ENCODE measurements around the gene SMIM5. TPM values are rescaled to one million over a fixed set of nuclear protein-coding genes. Genes with fewer than 3 reads are reported as not detected.

Gene SMIM5
- total and polyA plus RNA-seq, 2 donors, result 0.94 to 7.3 TPM

GRCh38 chr17:75612906-75613626, 20.2 kb upstream of the SMIM5 start:
- H3K27me3 ChIP-seq (ENCODE audit: control insufficient read depth in 2 of 2, insufficient read depth in 1 of 2, low read length in 1 of 2), result no peaks in the 10 kb centered on the region
- H3K4me1 ChIP-seq (ENCODE audit: control insufficient read depth in 2 of 2, insufficient read depth in 2 of 2, low read length in 2 of 2), result no peaks in the 10 kb centered on the region
- peaks cover 36 to 70% of the 10 kb centered on the region in 2 donors for H3K36me3 ChIP-seq (ENCODE audit: control insufficient read depth in 2 of 2, insufficient read depth in 2 of 2, low read length in 1 of 2)
- no peak overlapping the region for H3K4me3 ChIP-seq (ENCODE audit: low read length in 2 of 2)
- WGBS, result 94% methylated on average over 27 of the region's 27 CpGs
- DNase-seq (ENCODE audit: low read depth in 6 of 9, low spot score in 9 of 9), result no peak
- H3K27ac ChIP-seq (ENCODE audit: low read depth in 1 of 2, low read length in 1 of 2), result no peak overlapping the region
- no peaks in the 10 kb centered on the region for H3K9me3 ChIP-seq (ENCODE audit: control insufficient read depth in 2 of 2, insufficient read depth in 1 of 2, low read length in 1 of 2)

- Histone ChIP-seq H3K4me1 (ENCODE audit: control insufficient read depth in 2 of 2, insufficient read depth in 2 of 2, low read length in 2 of 2) (no peaks in the 10 kb centered on the region), H3K9me3 (ENCODE audit: control insufficient read depth in 2 of 2, insufficient read depth in 1 of 2, low read length in 1 of 2) (no peaks in the 10 kb centered on the region), H3K27ac (ENCODE audit: low read depth in 1 of 2, low read length in 1 of 2) (no peak overlapping the region), H3K4me3 (ENCODE audit: low read length in 2 of 2) (no peak overlapping the region), H3K27me3 (ENCODE audit: control insufficient read depth in 2 of 2, insufficient read depth in 1 of 2, low read length in 1 of 2) (no peaks in the 10 kb centered on the region), H3K36me3 (ENCODE audit: control insufficient read depth in 2 of 2, insufficient read depth in 2 of 2, low read length in 1 of 2) (peaks cover 39 to 74% of the 10 kb centered on the region in 2 donors)
- 97% methylated on average over 12 of the region's 12 CpGs for WGBS
- no peak for DNase-seq (ENCODE audit: low read depth in 6 of 9, low spot score in 9 of 9)
Observed at GRCh38 chr17:75614006-75614405, 19.2 kb upstream of the SMIM5 start.

GRCh38 chr17:75614556-75615270, 18.5 kb upstream of the SMIM5 start:
- 96% methylated on average over 19 of the region's 19 CpGs for WGBS
- Histone ChIP-seq H3K36me3 (ENCODE audit: control insufficient read depth in 2 of 2, insufficient read depth in 2 of 2, low read length in 1 of 2) (peaks cover 44 to 82% of the 10 kb centered on the region in 2 donors), H3K4me1 (ENCODE audit: control insufficient read depth in 2 of 2, insufficient read depth in 2 of 2, low read length in 2 of 2) (no peaks in the 10 kb centered on the region), H3K27me3 (ENCODE audit: control insufficient read depth in 2 of 2, insufficient read depth in 1 of 2, low read length in 1 of 2) (no peaks in the 10 kb centered on the region), H3K9me3 (ENCODE audit: control insufficient read depth in 2 of 2, insufficient read depth in 1 of 2, low read length in 1 of 2) (no peaks in the 10 kb centered on the region), H3K4me3 (ENCODE audit: low read length in 2 of 2) (no peak overlapping the region), H3K27ac (ENCODE audit: low read depth in 1 of 2, low read length in 1 of 2) (no peak overlapping the region)
- no peak for DNase-seq (ENCODE audit: low read depth in 6 of 9, low spot score in 9 of 9)

- no peak overlapping the region for H3K4me3 ChIP-seq (ENCODE audit: low read length in 2 of 2)
- H3K4me1 ChIP-seq (ENCODE audit: control insufficient read depth in 2 of 2, insufficient read depth in 2 of 2, low read length in 2 of 2), result no peaks in the 10 kb centered on the region
- no peak overlapping the region for H3K27ac ChIP-seq (ENCODE audit: low read depth in 1 of 2, low read length in 1 of 2)
- WGBS, result 96% methylated on average over 11 of the region's 11 CpGs
- H3K27me3 ChIP-seq (ENCODE audit: control insufficient read depth in 2 of 2, insufficient read depth in 1 of 2, low read length in 1 of 2), result no peaks in the 10 kb centered on the region
- no peak for DNase-seq (ENCODE audit: low read depth in 6 of 9, low spot score in 9 of 9)
- no peaks in the 10 kb centered on the region for H3K9me3 ChIP-seq (ENCODE audit: control insufficient read depth in 2 of 2, insufficient read depth in 1 of 2, low read length in 1 of 2)
- H3K36me3 ChIP-seq (ENCODE audit: control insufficient read depth in 2 of 2, insufficient read depth in 2 of 2, low read length in 1 of 2), result peaks cover 44 to 82% of the 10 kb centered on the region in 2 donors
Observed at GRCh38 chr17:75615301-75615700, 17.9 kb upstream of the SMIM5 start.

- Histone ChIP-seq H3K4me3 (ENCODE audit: low read length in 2 of 2) (no peak overlapping the region), H3K27ac (ENCODE audit: low read depth in 1 of 2, low read length in 1 of 2) (no peak overlapping the region), H3K9me3 (ENCODE audit: control insufficient read depth in 2 of 2, insufficient read depth in 1 of 2, low read length in 1 of 2) (no peaks in the 10 kb centered on the region), H3K27me3 (ENCODE audit: control insufficient read depth in 2 of 2, insufficient read depth in 1 of 2, low read length in 1 of 2) (no peaks in the 10 kb centered on the region), H3K4me1 (ENCODE audit: control insufficient read depth in 2 of 2, insufficient read depth in 2 of 2, low read length in 2 of 2) (no peaks in the 10 kb centered on the region), H3K36me3 (ENCODE audit: control insufficient read depth in 2 of 2, insufficient read depth in 2 of 2, low read length in 1 of 2) (peaks cover 46 to 75% of the 10 kb centered on the region in 2 donors)
- 96% methylated on average over 24 of the region's 24 CpGs for WGBS
- DNase-seq (ENCODE audit: low read depth in 6 of 9, low spot score in 9 of 9), result no peak
Observed at GRCh38 chr17:75616521-75617122, 16.6 kb upstream of the SMIM5 start.

- no peaks in the 10 kb centered on the region for H3K9me3 ChIP-seq (ENCODE audit: control insufficient read depth in 2 of 2, insufficient read depth in 1 of 2, low read length in 1 of 2)
- WGBS, result 97% methylated on average over 16 of the region's 16 CpGs
Observed at GRCh38 chr17:75617218-75617617, 16.0 kb upstream of the SMIM5 start.

GRCh38 chr17:75617675-75618074, 15.6 kb upstream of the SMIM5 start:
- no peaks in the 10 kb centered on the region for H3K9me3 ChIP-seq (ENCODE audit: control insufficient read depth in 2 of 2, insufficient read depth in 1 of 2, low read length in 1 of 2)
- 96% methylated on average over 11 of the region's 11 CpGs for WGBS
- peaks cover 42 to 77% of the 10 kb centered on the region in 2 donors for H3K36me3 ChIP-seq (ENCODE audit: control insufficient read depth in 2 of 2, insufficient read depth in 2 of 2, low read length in 1 of 2)
- no peaks in the 10 kb centered on the region for H3K27me3 ChIP-seq (ENCODE audit: control insufficient read depth in 2 of 2, insufficient read depth in 1 of 2, low read length in 1 of 2)
- H3K4me3 ChIP-seq (ENCODE audit: low read length in 2 of 2), result no peak overlapping the region
- no peak for DNase-seq (ENCODE audit: low read depth in 6 of 9, low spot score in 9 of 9)
- H3K4me1 ChIP-seq (ENCODE audit: control insufficient read depth in 2 of 2, insufficient read depth in 2 of 2, low read length in 2 of 2), result no peaks in the 10 kb centered on the region
- no peak overlapping the region for H3K27ac ChIP-seq (ENCODE audit: low read depth in 1 of 2, low read length in 1 of 2)

More at GRCh38 chr17:75617218-75617617, 16.0 kb upstream of the SMIM5 start:
- H3K27ac ChIP-seq (ENCODE audit: low read depth in 1 of 2, low read length in 1 of 2), result no peak overlapping the region
- H3K4me3 ChIP-seq (ENCODE audit: low read length in 2 of 2), result no peak overlapping the region
- peaks cover 42 to 79% of the 10 kb centered on the region in 2 donors for H3K36me3 ChIP-seq (ENCODE audit: control insufficient read depth in 2 of 2, insufficient read depth in 2 of 2, low read length in 1 of 2)
- no peaks in the 10 kb centered on the region for H3K4me1 ChIP-seq (ENCODE audit: control insufficient read depth in 2 of 2, insufficient read depth in 2 of 2, low read length in 2 of 2)
- no peak for DNase-seq (ENCODE audit: low read depth in 6 of 9, low spot score in 9 of 9)
- H3K27me3 ChIP-seq (ENCODE audit: control insufficient read depth in 2 of 2, insufficient read depth in 1 of 2, low read length in 1 of 2), result no peaks in the 10 kb centered on the region

- no peak overlapping the region for H3K27ac ChIP-seq (ENCODE audit: low read depth in 1 of 2, low read length in 1 of 2)
- H3K9me3 ChIP-seq (ENCODE audit: control insufficient read depth in 2 of 2, insufficient read depth in 1 of 2, low read length in 1 of 2), result no peaks in the 10 kb centered on the region
- DNase-seq (ENCODE audit: low read depth in 6 of 9, low spot score in 9 of 9), result no peak
- H3K27me3 ChIP-seq (ENCODE audit: control insufficient read depth in 2 of 2, insufficient read depth in 1 of 2, low read length in 1 of 2), result no peaks in the 10 kb centered on the region
- no peaks in the 10 kb centered on the region for H3K4me1 ChIP-seq (ENCODE audit: control insufficient read depth in 2 of 2, insufficient read depth in 2 of 2, low read length in 2 of 2)
- no peak overlapping the region for H3K4me3 ChIP-seq (ENCODE audit: low read length in 2 of 2)
- H3K36me3 ChIP-seq (ENCODE audit: control insufficient read depth in 2 of 2, insufficient read depth in 2 of 2, low read length in 1 of 2), result peaks cover 37 to 69% of the 10 kb centered on the region in 2 donors
- 93% methylated on average over 36 of the region's 36 CpGs for WGBS
Observed at GRCh38 chr17:75619506-75620431, 13.5 kb upstream of the SMIM5 start.

Measured in thymus (tissue), 11 donors.